ENCODE data around the gene RXRA.

- no peak for TF ChIP-seq CTCF (conservative IDR thresholded peaks at IDR 0.05; ENCODE audit: low read depth, low read length)
- no peak for TF ChIP-seq RAD21 (IDR thresholded peaks at IDR 0.05; ENCODE audit: low read length)
- TF ChIP-seq RFX5 (IDR thresholded peaks at IDR 0.05; ENCODE audit: low read depth, low read length) = no peak
- no peak for TF ChIP-seq POLR2A (IDR thresholded peaks at IDR 0.05; ENCODE audit: low read depth, low read length)
- no peak for TF ChIP-seq MAFK (IDR thresholded peaks at IDR 0.05; ENCODE audit: low read depth, low read length)
- TF ChIP-seq NFE2L2 (IDR thresholded peaks at IDR 0.05; ENCODE audit: low read depth, low read length) = no peak
- no peak for TF ChIP-seq USF2 (IDR thresholded peaks at IDR 0.05; ENCODE audit: low read depth, low read length)
- TF ChIP-seq RCOR1 (IDR thresholded peaks at IDR 0.05; ENCODE audit: insufficient replicate concordance, low read length) = no peak
- no peak for TF ChIP-seq BHLHE40 (IDR thresholded peaks at IDR 0.05; ENCODE audit: low read depth, low read length)
- TF ChIP-seq CEBPB (IDR thresholded peaks at IDR 0.05; ENCODE audit: low read depth, low read length) = no peak
- no peak for TF ChIP-seq MXI1 (IDR thresholded peaks at IDR 0.05; ENCODE audit: borderline replicate concordance, low read depth, low read length)
These were observed 20.7 kb upstream of the RXRA start for GRCh38 chr9:134305533-134305932.
